Hepatocyte (in vitro differentiated cells): ENCODE results near the gene SNX10.

ENCODE experiments used
- CTCF ChIP-seq: fragments of 200-600 bp; sonication (generic); IDR thresholded peaks from 2 replicates; pipeline ENCODE4 v1.5.1; 2016; ENCODE audit warnings: antibody characterized with exemption, mild to moderate bottlenecking; ENCODE audit not compliant: poor library complexity
- EZH2 ChIP-seq: fragments of 200-600 bp; sonication (generic); IDR thresholded peaks from 2 replicates; pipeline ENCODE4 v1.6.1; 2016; ENCODE audit warnings: antibody characterized with exemption, mild to moderate bottlenecking, borderline replicate concordance

GRCh38 chr7:26305090-26305868, 13.6 kb downstream of the SNX10 start:
- TF ChIP-seq CTCF (no peak), EZH2 (no peak)
